HL-60/S4 (cell line): ENCODE results near the gene PTPRN2.
"Not testable (repeated sequence)": the region's sequence is repeated elsewhere in the genome, so short reads cannot be mapped to it uniquely, and the experiment has no call there.

Experiments used
- in situ Hi-C: fragments of 300-500 bp; cut with MboI; formaldehyde crosslinking; loops from 2 replicates; pipeline ENCODE4 v1.14.3; 2022; ENCODE audit warnings: low sequenced_read_pairs

PTPRN2 gene

DNA sequence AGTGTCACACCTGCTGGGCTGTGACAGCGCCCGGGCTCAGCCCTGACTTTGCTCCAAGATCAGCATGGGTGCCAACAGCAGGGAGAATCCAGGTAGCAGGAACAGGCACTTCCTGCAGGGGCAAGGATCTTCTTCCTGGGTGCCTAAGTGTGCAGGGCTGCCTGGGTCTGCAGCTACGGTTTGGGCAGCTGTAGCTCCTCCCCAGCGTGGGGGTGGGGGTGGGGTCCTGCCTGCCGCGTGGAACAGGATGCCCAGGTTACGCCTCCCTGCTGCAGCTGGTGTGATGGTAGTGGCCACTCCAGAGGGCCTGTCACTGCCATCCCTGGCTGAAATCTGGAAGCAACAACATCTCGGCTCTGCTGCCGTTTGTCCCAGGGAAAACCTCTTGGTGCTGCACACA, 981.5 kb downstream of the PTPRN2 start:
- in situ Hi-C loops, result no loop called here

DNA sequence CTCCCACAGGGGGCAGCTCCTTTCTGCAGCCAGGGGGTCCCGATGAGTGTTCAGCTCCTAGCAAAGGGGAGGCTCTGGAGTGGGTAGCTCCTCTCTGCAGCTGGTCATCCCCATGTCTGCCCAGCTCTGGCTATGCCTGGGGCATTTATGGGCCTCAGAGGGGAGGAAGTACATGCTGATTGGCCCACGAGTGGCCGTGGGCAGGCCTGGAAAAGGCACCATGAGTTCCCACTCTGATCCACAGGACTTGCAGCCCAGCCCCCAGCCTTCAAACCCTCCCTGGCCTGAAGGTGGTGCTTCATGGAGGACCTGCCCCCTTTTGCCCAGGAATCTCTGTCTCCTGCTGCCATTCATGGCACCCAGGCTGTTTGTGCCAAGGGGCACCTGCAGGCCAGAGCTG, 982.0 kb downstream of the PTPRN2 start:
- in situ Hi-C loops, result no loop called here

DNA sequence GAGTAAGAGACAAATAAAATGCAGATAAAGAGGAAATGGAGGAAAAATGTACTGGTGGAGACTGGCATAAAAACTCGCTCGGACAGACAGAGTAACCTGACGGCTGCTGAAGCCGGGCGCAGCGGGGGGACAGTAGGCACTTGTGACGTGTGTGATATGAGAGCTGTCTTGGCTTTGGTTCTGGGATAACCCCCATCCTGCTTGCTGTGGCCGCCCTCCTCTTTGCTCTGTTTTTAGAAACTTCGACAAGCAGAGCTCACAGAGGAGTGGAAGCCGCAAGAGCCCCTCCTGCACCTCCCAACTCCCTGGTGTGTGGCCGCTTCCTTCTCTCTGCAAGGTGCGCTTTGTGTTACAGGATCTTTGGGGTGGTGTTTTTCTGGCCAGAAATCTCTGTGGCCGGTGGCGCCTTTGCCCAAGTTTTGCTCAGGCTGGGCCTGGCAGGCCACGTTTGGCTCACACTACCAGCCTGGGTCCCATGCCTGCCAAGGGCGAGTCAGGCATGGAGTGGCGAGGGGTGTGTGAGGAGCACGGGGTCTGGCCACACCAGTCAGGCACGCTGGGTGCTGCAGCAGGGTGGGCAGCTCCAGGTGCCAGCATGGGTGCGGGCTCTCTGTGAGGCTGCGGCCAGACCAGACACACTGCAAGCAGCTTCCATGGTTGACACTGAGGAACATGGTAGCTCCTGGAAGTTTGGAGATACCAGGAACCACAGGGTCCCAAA, 982.8 kb downstream of the PTPRN2 start:
- in situ Hi-C loops, result no loop called here

DNA sequence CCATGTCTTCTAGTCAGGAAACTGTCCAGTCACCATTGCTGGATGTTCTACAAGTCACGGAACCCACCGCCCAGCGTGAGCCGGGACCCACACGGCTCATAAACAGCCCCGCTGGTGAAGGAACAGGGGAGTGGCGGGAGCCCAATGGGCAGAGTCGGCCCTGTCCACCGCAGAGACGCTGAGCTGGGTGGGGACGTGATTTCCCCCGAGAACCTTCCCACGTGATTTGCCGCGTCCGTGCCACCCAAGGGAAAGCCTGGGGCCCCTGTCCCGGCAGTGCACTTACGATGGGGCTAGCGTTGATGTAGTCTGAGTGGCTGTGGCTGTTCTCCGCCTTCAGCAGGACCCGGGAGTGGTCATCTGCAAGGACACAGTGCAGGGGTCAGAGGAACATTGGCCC, 983.9 kb downstream of the PTPRN2 start:
- in situ Hi-C loops, result no loop called here

DNA sequence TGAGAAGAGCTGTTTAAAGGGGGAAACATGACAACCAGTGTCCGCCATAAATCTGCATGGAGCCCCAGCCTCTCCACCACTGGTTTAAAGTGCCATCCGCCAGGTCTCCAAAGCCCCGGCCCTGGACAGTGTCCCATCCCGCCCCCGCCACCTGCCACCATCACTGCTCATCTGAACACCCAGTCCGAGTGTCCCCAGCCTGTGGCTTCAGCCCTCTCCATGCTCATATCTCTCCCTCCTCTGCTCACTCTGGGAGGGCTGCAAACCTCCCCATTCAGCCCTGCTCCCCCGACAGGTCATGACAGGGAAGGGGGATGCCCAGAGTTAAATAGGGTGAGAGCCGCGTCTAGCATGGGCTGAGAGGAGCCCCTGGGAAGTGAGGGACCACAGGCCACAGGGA, 984.6 kb downstream of the PTPRN2 start:
- in situ Hi-C loops, result no loop called here

DNA sequence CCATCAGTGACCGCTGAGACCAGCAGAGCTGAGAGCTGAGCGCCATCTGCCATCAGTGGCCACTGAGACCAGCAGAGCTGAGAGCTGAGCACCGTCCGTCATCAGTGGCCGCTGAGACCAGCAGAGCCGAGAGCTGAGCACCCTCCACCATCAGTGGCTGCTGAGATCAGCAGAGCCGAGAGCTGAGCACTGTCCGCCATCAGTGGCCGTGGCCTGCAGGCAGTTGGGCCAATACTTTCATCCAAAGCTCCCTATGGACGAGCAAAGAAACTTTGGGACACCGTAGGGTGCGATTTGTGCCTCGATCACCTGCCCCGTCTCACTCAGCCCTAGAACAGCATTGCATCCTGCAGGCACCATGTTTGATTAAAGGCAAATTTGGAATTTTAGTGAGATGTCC, 985.0 kb downstream of the PTPRN2 start:
- in situ Hi-C loops, result no loop called here

DNA sequence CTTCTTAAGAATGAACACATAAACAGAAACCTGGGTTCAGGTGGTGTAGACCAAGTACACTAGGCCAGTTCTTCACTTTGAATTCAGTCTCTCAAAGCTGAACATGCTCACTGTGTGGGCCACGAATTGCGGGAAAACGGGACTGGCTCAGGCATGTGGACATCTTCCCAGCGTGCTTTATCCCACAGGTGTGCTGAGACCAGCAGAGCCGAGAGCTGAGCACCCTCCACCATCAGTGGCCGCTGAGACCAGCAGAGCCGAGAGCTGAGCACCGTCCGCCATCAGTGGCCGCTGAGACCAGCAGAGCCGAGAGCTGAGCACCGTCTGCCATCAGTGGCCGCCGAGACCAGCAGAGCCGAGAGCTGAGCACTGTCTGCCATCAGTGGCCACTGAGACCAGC, 985.5 kb downstream of the PTPRN2 start:
- in situ Hi-C loops, result no loop called here

DNA sequence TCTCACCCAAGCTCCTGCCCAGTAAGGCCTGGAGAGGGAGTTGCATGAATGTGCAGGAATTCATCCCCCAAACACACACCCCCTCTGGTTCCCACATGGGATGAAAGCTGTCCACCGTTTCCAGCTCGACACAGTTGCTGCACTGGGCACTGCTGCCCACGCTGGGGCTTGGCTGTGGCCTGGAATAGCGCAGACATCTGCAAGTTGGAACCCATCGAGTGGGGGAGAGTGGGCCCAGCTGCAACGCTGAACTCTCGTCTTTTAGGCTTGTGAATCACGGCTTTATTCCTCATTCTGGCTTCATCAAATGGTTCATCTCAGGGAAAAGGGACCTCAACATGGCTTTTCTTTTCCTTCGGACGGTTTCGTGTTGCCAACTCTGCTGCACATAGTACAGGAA, 986.1 kb downstream of the PTPRN2 start:
- in situ Hi-C loops, result no loop called here

DNA sequence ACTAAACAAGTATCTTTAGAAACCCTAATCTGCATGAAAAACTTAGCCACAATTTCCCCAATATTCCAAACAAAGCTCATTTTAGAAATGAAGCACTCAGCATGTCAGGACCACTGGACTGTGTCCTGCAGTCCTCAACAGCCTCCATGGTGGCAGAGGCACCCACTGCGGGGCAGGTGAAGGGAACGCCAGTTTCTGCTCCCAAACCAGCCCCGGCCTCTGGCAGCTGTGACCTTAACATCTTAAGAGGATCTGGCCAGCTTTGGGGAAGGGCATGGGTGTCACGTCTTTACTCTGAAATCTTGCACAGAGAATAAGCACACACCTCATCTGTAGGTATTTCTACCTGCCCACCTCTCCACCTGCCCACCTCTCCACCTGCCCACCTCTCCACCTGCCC, 988.1 kb downstream of the PTPRN2 start:
- in situ Hi-C loops, result no loop called here

DNA sequence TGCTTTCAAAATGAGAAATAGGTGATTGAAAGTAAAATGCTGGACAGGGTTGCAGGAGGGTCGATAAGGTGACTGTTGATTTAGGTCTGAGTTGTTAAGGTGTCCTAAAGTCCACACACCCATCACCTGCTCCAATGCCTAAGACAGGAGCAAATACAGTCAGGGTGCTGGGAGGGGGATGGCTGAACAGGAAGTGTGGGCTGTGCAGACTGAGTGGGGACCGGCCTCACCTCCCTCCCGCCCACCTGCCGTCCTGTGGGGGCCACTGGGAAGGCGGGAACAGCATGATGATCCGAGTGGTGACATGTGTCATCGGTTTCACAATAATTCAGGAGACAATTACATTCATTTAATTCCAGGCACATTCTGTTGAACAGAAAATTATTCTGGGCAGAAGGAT, 990.1 kb downstream of the PTPRN2 start:
- in situ Hi-C loops, result no loop called here

DNA sequence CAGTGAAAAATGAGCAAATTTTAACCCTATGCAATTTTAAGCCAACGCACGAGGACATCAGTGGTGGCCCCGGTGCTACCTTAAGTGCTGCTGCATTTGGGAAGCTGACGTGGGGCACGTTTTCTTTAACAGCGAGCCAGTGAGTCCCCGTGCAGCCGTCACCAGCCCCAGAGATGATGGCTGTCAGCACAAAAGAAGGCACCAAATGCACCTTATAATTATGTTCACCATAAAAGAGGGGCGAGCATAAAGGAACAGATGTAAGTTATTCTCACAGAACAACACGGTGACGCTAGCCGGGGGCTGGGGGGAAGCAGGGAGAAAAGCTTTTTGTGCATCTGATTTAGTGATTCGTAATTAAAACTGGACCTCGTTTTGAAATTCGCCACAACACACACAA, 990.7 kb downstream of the PTPRN2 start:
- in situ Hi-C loops, result no loop called here

DNA sequence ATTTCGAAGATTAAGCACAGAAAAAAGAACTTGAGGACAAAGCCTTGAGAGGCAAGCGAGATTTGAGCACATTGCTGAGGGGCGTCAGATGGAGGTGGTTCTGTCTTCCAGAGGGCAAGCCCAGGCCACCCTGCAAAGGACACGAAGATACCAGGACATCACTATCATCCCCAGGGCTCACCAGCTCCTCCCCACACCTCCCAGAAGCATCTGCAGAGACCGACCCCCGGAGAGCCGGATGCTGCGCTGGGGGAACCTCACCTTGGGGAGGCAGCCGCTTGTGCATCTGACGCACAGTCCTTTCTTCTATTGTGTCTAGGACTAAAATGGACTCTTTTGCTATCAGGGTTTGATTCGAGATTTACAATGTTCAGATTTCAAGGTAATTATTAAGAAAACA, 991.2 kb downstream of the PTPRN2 start:
- in situ Hi-C loops, result no loop called here

DNA sequence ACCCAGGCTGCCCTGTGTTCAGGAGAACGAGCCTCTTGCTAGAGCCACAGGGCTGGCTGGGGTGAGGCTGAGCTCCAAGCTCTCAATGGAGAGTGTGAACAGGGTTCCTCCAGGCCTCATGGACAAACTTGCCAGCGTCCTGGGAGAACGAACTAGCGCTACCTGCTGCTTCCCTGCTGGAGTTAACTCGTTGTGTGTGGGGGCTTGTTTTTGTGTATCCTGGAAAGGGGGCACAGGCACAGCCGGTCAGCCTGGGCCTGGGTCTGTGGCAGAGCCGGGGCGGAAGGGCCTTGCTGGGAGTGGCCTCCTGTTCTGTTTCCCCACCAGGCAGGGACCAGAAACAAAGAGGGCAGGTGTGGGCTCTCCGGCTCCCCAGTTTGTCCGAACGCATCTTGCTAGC, 991.6 kb downstream of the PTPRN2 start:
- in situ Hi-C loops, result no loop called here

DNA sequence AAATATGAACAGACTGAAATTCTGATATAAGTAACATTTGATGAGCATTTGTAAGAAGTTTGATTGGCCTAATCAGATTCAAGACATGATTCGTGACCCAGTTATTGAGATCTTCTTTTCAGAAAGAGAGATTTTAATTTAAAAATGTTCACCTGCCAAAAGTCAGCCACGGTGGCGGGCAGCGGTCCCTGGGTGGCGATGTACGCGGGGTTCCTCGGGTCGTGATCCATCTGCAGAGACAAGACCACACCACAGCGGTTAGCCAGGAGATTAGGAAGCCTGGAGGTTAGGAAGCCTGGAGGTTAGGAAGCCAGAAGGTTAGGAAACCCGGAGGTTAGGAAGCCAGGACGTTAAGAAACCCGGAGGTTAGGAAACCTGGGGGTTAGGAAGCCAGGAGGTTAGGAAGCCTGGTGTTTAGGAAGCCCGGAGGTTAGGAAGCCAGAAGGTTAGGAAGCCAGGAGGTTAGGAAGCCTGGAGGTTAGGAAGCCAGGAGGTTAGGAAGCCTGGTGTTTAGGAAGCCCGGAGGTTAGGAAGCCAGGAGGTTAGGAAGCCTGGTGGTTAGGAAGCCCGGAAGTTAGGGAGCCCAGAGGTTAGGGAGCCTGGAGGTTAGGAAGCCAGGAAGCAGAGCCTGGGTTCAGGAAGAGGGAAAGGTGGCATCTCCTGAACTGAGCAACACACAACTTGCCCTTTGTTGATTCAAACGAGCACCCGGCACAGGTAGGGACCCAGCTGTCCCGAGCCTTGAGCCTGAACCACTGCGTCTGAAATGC, 992.4 kb downstream of the PTPRN2 start:
- in situ Hi-C loops, result no loop called here

DNA sequence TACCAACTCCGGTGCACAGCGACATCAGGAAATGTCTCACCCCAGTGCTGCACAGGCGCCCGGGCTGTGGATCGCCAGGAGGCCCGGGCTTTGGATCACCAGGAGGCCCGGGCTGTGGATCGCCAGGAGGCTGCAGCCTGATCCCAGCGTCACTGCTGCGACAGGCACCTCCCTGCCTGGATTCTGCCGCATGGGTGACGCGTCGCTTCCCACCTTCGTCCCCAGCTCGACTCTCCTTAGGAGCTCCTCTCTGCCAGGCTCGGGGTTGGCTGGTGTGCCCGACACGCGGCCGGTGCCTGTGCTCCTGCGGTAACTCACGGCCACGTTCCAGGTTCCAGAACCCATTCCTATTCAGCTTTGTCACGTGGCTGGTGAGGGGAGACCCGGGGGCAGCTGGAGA, 993.3 kb downstream of the PTPRN2 start:
- in situ Hi-C loops, result no loop called here

DNA sequence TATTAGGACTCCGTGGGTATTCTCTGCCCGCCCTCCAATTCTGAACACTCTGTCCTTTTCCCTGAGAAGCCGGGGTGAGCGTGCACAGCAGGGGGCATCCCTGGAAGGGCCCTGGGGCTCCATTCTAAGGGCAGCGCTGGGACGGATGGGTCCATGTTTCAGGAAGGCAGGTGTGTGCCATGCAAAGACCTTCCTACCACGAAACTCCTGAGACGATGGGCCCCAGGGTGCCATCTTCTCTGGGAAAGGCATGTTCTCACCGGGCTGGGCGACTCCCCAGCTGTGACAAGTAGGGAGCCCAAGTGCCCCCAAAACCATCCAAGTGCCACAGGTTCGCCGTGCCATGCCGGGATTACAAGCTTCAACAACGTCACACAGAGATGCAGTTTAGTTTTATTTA, 994.1 kb downstream of the PTPRN2 start:
- in situ Hi-C loops, result no loop called here

DNA sequence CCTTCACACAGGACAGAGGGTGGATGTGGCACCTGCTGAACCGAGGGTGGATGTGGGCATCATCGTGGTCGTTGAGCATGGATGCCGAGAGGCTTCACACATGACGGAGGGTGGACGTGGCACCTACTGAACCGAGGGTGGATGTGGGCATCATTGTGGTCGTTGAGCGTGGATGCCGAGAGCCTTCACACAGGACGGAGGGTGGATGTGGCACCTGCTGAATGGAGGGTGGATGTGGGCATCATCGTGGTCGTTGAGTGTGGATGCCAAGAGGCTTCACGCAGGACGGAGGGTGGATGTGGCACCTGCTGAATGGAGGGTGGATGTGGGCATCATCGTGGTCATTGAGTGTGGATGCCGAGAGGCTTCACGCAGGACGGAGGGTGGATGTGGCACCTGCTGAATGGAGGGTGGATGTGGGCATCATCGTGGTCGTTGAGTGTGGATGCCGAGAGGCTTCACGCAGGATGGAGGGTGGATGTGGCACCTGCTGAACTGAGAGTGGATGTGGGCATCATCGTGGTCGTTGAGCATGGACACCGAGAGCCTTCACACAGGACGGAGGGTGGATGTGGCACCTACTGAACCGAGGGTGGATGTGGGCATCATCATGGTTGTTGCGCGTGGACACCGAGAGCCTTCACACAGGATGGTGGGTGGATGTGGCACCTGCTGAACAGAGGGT, 994.8 kb downstream of the PTPRN2 start:
- in situ Hi-C loops, result not testable (repeated sequence)

DNA sequence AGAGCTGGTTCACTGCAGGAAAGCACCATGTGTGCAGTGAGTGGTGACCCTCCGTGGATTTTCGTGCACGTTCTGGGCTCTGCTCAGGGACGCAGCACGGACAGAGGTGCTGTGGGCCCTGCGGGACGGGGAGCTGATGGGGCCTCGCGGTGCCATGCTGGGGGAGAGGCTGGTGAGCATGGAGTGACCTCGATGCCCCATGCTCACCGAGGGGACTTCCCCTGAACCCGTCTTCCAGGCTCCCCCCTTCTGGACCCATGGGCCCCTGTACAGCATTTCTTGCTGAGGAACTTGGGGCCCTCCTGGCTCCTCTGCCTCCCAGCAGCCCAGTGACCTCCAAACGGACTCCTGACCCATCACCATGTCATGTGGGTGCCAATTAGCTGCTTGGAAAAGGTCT, 997.1 kb downstream of the PTPRN2 start:
- in situ Hi-C loops, result no loop called here

DNA sequence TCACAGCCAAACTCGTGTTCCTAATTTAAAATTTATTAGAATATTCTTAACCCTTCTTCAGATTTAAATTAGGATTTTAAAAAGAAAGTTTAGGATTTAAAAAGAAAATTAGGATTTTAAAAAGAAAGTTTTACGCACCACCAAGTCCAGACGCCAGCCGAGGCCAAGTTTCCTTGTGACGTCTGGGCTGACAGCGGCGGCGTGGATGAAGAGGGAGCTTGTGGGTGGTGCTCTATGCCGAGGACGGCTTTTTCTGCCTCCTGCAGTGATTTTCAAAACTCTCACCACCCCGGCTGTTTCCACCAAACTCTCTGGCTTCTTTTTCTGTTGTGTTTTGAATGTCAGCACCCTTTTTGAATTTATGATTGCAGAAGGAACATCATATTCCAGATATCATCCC, 997.9 kb downstream of the PTPRN2 start:
- in situ Hi-C loops, result no loop called here

DNA sequence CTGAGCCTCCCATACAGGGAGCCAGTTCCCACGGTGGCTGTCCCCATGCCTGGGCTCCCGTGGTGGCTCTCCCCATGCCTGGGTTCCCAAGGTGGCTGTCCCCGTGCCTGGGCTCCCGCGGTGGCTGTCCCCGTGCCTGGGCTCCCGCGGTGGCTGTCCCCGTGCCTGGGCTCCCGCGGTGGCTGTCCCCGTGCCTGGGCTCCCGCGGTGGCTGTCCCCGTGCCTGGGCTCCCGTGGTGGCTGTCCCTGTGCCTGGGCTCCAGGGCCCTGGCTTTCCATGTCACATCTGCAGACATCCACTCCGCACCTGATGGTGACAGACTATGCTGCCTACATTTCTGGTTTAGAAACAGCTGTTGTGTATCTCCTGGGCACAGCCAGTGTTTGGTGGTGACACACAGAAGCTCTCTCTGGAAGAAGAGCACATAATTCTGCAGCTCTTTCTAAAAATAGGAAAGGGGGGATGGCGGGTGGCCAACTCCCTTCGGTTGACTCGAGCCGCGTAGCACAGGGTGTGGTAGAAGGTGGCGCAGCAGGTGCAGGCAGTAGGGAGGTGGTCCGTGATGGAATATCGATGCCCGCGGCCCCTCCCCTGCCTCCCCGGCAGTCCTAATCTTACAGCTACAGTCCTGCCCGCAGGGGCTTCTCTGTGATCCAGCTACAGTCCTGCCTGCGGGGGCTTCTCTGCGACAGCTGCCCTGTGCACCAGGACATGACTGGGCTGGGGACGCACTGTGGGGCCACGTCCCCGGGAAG, 999.6 kb downstream of the PTPRN2 start:
- in situ Hi-C loops, result no loop called here

DNA sequence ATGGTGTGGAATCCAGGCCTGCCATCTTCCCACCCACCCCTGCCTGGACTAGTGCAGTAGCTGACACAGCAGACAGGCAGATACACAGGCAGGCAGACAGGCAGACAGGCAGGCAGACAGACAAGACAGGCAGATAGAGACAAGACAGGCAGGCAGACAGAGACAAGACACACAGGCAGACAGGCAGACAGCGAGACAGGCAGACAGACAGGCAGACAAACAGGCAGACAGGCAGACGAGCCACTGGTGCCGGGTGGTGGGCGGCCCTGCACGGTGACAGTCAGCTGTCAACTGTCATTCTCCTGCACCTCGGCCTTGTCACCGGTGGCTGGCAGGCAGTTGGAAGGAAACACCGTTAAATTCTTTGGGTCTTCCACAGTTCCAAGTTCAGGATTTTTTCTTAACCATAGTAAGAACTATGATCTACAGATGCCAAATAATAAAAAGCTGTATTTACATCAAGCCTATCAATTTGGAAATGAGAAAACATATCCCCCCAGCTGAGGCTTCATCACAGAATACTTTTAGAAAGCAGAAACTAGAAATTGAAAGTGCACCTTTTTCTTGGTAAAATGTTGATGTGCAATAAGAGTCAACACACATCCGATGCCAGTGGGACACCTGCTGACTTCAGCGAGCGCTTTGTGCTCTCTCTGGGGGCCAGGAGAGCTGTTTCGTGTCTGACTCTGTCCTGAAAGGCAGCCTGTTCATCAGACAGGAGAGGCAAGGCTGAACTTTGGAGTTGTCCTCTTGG, 1000.4 kb downstream of the PTPRN2 start:
- in situ Hi-C loops, result no loop called here
